Neuronal stem cell (in vitro differentiated cells): ENCODE data around the gene GRHPR.

Experiments used
- DNase-seq: peaks from one replicate; pipeline ENCODE4 v3.0.0-alpha.2; 2013; ENCODE audit warnings: low spot score
- H2AFZ ChIP-seq: one replicate; pipeline ENCODE4 v1.6.1; 2013; ENCODE audit warnings: mild to moderate bottlenecking, low read length, inconsistent platforms
- H2AK5ac ChIP-seq: 2 replicates; pipeline ENCODE4 v1.6.1; 2013; ENCODE audit warnings: low read depth, mild to moderate bottlenecking, inconsistent platforms, low read length, moderate library complexity, mixed read lengths
- H2BK120ac ChIP-seq: 2 replicates; pipeline ENCODE4 v1.6.1; 2013; ENCODE audit warnings: low read depth, mild to moderate bottlenecking, inconsistent platforms, low read length, moderate library complexity, mixed read lengths
- H2BK12ac ChIP-seq: one replicate; pipeline ENCODE4 v1.6.1; 2013; ENCODE audit warnings: low read length, inconsistent platforms
- H2BK15ac ChIP-seq: 2 replicates; pipeline ENCODE4 v1.6.1; 2013; ENCODE audit warnings: mild to moderate bottlenecking, low read length, inconsistent platforms, mixed read lengths
- H2BK5ac ChIP-seq: one replicate; pipeline ENCODE4 v1.6.1; 2013; ENCODE audit warnings: inconsistent platforms, mild to moderate bottlenecking, low read length, moderate library complexity
- H3K14ac ChIP-seq: one replicate; pipeline ENCODE4 v1.6.1; 2013; ENCODE audit warnings: low read length, inconsistent platforms
- H3K18ac ChIP-seq: 2 replicates; pipeline ENCODE4 v1.6.1; 2013; ENCODE audit warnings: low read length, inconsistent platforms
- H3K23ac ChIP-seq: 2 replicates; pipeline ENCODE4 v1.6.1; 2013; ENCODE audit warnings: low read depth, mild to moderate bottlenecking, mixed read lengths, low read length, inconsistent platforms; ENCODE audit not compliant: poor library complexity
- H3K27ac ChIP-seq: replicated peaks from 3 replicates; pipeline ENCODE4 v1.5.1; 2013; ENCODE audit warnings: low read length, inconsistent platforms
- H3K27me3 ChIP-seq, 3 experiments: 2 replicates each; pipeline ENCODE4 v1.6.1; 2013; ENCODE audit warnings: low read length in 3 of 3, mild to moderate bottlenecking in 2 of 3, inconsistent platforms in 1 of 3, low read depth in 1 of 3, mixed read lengths in 1 of 3, moderate library complexity in 1 of 3; ENCODE audit not compliant: control insufficient read depth in 3 of 3, insufficient read depth in 3 of 3
- H3K36me3 ChIP-seq, 2 donors: replicated peaks in 1 of 2; 2 replicates each; pipeline ENCODE4 v1.6.1; 2013; ENCODE audit warnings: low read length in 2 of 2; ENCODE audit not compliant: control insufficient read depth in 2 of 2, insufficient read depth in 2 of 2
- H3K4ac ChIP-seq: 2 replicates; pipeline ENCODE4 v1.6.1; 2013; ENCODE audit warnings: inconsistent platforms, mild to moderate bottlenecking, low read length, moderate library complexity
- H3K4me1 ChIP-seq, 2 donors: 1 replicate in 1 of 2; 2 replicates in 1 of 2; pipeline ENCODE4 v1.6.1; 2013; ENCODE audit warnings: low read length in 2 of 2, low read depth in 1 of 2; ENCODE audit not compliant: control insufficient read depth in 2 of 2, insufficient read depth in 1 of 2
- H3K4me2 ChIP-seq: one replicate; pipeline ENCODE4 v1.6.1; 2013; ENCODE audit warnings: mild to moderate bottlenecking, low read length, inconsistent platforms; ENCODE audit not compliant: insufficient read depth, poor library complexity, severe bottlenecking
- H3K4me3 ChIP-seq, 2 donors: 2 replicates each; pipeline ENCODE4 v1.5.1; 2013; ENCODE audit warnings: low read length in 2 of 2, mild to moderate bottlenecking in 2 of 2, inconsistent platforms in 1 of 2, moderate library complexity in 1 of 2
- H3K79me1 ChIP-seq: one replicate; pipeline ENCODE4 v1.6.1; 2013; ENCODE audit warnings: low read depth, mild to moderate bottlenecking, inconsistent platforms, low read length, moderate library complexity
- H3K9ac ChIP-seq: one replicate; pipeline ENCODE4 v1.6.1; 2013; ENCODE audit warnings: mild to moderate bottlenecking, low read depth, low read length, inconsistent platforms; ENCODE audit not compliant: poor library complexity
- H3K9me3 ChIP-seq, 2 donors: replicated peaks in 1 of 2; 2 replicates each; pipeline versions ENCODE3 to v1.6.1; 2013; ENCODE audit warnings: low read length in 2 of 2, mild to moderate bottlenecking in 2 of 2, inconsistent platforms in 1 of 2, low read depth in 1 of 2, mixed read lengths in 1 of 2, moderate library complexity in 1 of 2; ENCODE audit not compliant: control insufficient read depth in 2 of 2, insufficient read depth in 1 of 2
- H4K8ac ChIP-seq: one replicate; pipeline ENCODE4 v1.6.1; 2013; ENCODE audit warnings: low read depth, mild to moderate bottlenecking, inconsistent platforms, low read length, moderate library complexity
- H4K91ac ChIP-seq: one replicate; pipeline ENCODE4 v1.6.1; 2013; ENCODE audit warnings: low read length, low read depth, mild to moderate bottlenecking, inconsistent platforms; ENCODE audit not compliant: poor library complexity
- WGBS, 2 donors: extraction: QIAGEN DNeasy Blood & Tissue Kit; methylation state at CpG; one replicate each; pipeline ENCODE4 v1.1.7; 2013; ENCODE audit warnings: missing lambda C conversion rate in 2 of 2, mixed read lengths in 1 of 2; ENCODE audit not compliant: insufficient read length in 2 of 2, insufficient replicate concordance in 1 of 2; ENCODE audit errors: extremely low coverage in 2 of 2; 5-methylcytosine and 5-hydroxymethylcytosine counted together

The GRHPR gene

GRCh38 chr9:37419204-37419603, 3.3 kb upstream of the GRHPR start:
- H3K18ac ChIP-seq = no peak overlapping the region
- H3K4me3 ChIP-seq = no peak overlapping the region
- no peak overlapping the region for H3K14ac ChIP-seq
- no peak overlapping the region for H2AFZ ChIP-seq
- peak overlapping the region; percentile 21 for H2BK5ac ChIP-seq
- H4K8ac ChIP-seq = no peak overlapping the region
- WGBS, 2 donors = no CpG with 5 or more reads among the region's 5 CpGs
- H2BK120ac ChIP-seq = no peak overlapping the region
- H3K27ac ChIP-seq = no peak overlapping the region
- H4K91ac ChIP-seq = no peak overlapping the region
- no peak overlapping the region for H3K23ac ChIP-seq
- H3K9ac ChIP-seq = no peak overlapping the region
- H3K36me3 ChIP-seq = peaks cover 0 to 7% of the 10 kb centered on the region in 2 donors
- no peak overlapping the region for H2BK12ac ChIP-seq
- H3K27me3 ChIP-seq = no peaks in the 10 kb centered on the region
- no peaks in the 10 kb centered on the region for H3K9me3 ChIP-seq
- H3K4me2 ChIP-seq = no peak overlapping the region
- H3K79me1 ChIP-seq = peaks cover 3% of the 10 kb centered on the region
- DNase-seq = no peak
- H3K4me1 ChIP-seq = peaks cover 17 to 28% of the 10 kb centered on the region in 2 donors
- peak overlapping the region; percentile 61 for H2AK5ac ChIP-seq
- H3K4ac ChIP-seq = no peak overlapping the region
- peak overlapping the region; percentile 62 for H2BK15ac ChIP-seq

- H2AK5ac ChIP-seq = no peak overlapping the region
- H2BK120ac ChIP-seq = no peak overlapping the region
- no peak overlapping the region for H4K91ac ChIP-seq
- no peaks in the 10 kb centered on the region for H3K9me3 ChIP-seq
- peaks cover 8 to 28% of the 10 kb centered on the region in 2 donors for H3K4me1 ChIP-seq
- peaks cover 15% of the 10 kb centered on the region for H3K79me1 ChIP-seq
- no CpG with 5 or more reads among the region's 12 CpGs for WGBS, 2 donors
- H3K23ac ChIP-seq = no peak overlapping the region
- H3K27ac ChIP-seq = no peak overlapping the region
- no peak overlapping the region for H2BK5ac ChIP-seq
- no peak overlapping the region for H3K4ac ChIP-seq
- no peaks in the 10 kb centered on the region for H3K27me3 ChIP-seq
- no peak overlapping the region for H2BK15ac ChIP-seq
- no peak overlapping the region for H3K4me2 ChIP-seq
- H3K4me3 ChIP-seq = no peak overlapping the region
- no peak for DNase-seq
- no peak overlapping the region for H3K14ac ChIP-seq
- H2BK12ac ChIP-seq = no peak overlapping the region
- no peak overlapping the region for H3K18ac ChIP-seq
- no peak overlapping the region for H2AFZ ChIP-seq
- no peak overlapping the region for H4K8ac ChIP-seq
- H3K9ac ChIP-seq = no peak overlapping the region
- peaks cover 5 to 21% of the 10 kb centered on the region in 2 donors for H3K36me3 ChIP-seq
These were observed 2.0 kb upstream of the GRHPR start for GRCh38 chr9:37420271-37421215.

GRCh38 chr9:37421914-37422288, 595 bp upstream of the GRHPR start:
- no peak overlapping the region for H2BK120ac ChIP-seq
- peaks cover 15 to 34% of the 10 kb centered on the region in 2 donors for H3K36me3 ChIP-seq
- H3K4me1 ChIP-seq = peaks cover 4 to 20% of the 10 kb centered on the region in 2 donors
- peak overlapping the region; percentile 10 for H2AK5ac ChIP-seq
- H3K4me2 ChIP-seq = peak overlapping the region; percentile 64
- H2BK15ac ChIP-seq = no peak overlapping the region
- no peak overlapping the region for H2BK12ac ChIP-seq
- peak overlapping the region; percentile 91 to 98 for H3K4me3 ChIP-seq
- no peaks in the 10 kb centered on the region for H3K9me3 ChIP-seq
- no peak overlapping the region for H4K8ac ChIP-seq
- H2BK5ac ChIP-seq = no peak overlapping the region
- H3K9ac ChIP-seq = peak overlapping the region; percentile 96
- H4K91ac ChIP-seq = no peak overlapping the region
- H3K79me1 ChIP-seq = peaks cover 15% of the 10 kb centered on the region
- no peaks in the 10 kb centered on the region for H3K27me3 ChIP-seq
- no peak for DNase-seq
- no CpG with 5 or more reads among the region's 8 CpGs for WGBS, 2 donors
- no peak overlapping the region for H3K23ac ChIP-seq
- peak overlapping the region; percentile 67 for H3K14ac ChIP-seq
- no peak overlapping the region for H3K4ac ChIP-seq
- peak overlapping the region; percentile 11 for H3K27ac ChIP-seq
- peak overlapping the region; percentile 99 for H3K18ac ChIP-seq
- peak overlapping the region; percentile 94 for H2AFZ ChIP-seq

- H4K8ac ChIP-seq = no peak overlapping the region
- no peaks in the 10 kb centered on the region for H3K9me3 ChIP-seq
- H4K91ac ChIP-seq = no peak overlapping the region
- no peak overlapping the region for H2AK5ac ChIP-seq
- H3K4ac ChIP-seq = no peak overlapping the region
- H3K4me3 ChIP-seq = peak overlapping the region; percentile 35 to 98
- H3K18ac ChIP-seq = no peak overlapping the region
- H2BK12ac ChIP-seq = no peak overlapping the region
- no peak overlapping the region for H2BK120ac ChIP-seq
- no peaks in the 10 kb centered on the region for H3K27me3 ChIP-seq
- H3K9ac ChIP-seq = no peak overlapping the region
- DNase-seq = no peak
- H2BK15ac ChIP-seq = no peak overlapping the region
- no CpG with 5 or more reads among the region's 2 CpGs for WGBS, 2 donors
- H2BK5ac ChIP-seq = no peak overlapping the region
- no peak overlapping the region for H2AFZ ChIP-seq
- peaks cover 15% of the 10 kb centered on the region for H3K79me1 ChIP-seq
- H3K4me2 ChIP-seq = peak overlapping the region; percentile 79
- peaks cover 23 to 50% of the 10 kb centered on the region in 2 donors for H3K36me3 ChIP-seq
- H3K4me1 ChIP-seq = peaks cover 4 to 20% of the 10 kb centered on the region in 2 donors
- no peak overlapping the region for H3K27ac ChIP-seq
- no peak overlapping the region for H3K14ac ChIP-seq
- no peak overlapping the region for H3K23ac ChIP-seq
These were observed 1.0 kb downstream of the GRHPR start for GRCh38 chr9:37423508-37423907.
